Limb (tissue), 2 donors: ENCODE measurements around the gene WDR76.

Experiments
- DNase-seq, 2 donors: peaks; one replicate each; pipeline ENCODE4 v3.0.0-alpha.2; 2016; ENCODE audit errors: extremely low spot score in 2 of 2

WDR76 gene

DNA sequence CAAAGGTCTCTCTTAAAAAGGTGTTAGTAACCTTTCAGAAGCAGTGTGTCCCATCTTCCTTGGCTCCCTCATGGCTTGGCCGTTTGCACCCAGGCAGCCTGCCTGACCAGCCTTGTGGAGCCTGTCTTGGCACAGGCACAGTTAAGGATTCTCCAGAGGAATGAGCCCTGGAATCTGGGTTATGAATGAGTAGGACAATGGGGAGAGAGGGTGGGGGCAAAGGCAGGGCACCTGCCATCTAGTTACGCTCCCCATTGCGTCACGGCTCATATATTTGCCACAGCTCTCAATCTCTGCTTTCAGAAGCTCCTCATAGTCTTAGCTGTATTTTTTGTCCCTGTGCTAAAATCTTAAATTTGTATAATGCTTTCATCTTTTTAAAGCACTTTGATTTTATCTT lies 50.6 kb downstream of the WDR76 start:
- DNase-seq = no peak

DNA sequence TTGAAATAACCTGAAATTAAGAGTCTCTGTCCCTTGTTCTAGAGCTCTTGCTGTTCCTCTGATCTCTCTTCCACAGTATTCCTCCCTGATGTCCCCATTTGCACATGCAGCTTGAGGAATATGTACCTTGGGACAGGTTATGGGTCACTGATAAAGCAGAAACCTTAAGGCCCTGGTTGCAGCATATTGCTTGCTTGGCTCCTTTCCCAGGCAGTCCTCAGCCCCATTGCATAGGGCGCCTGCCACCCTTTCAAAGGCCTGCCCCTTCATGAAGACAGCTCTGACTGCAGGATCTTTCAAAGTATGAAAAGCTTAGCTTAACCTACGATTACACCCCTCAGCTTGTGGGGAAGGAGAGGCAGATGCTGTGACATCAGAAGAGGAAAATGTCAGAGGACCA lies 51.6 kb downstream of the WDR76 start:
- no peak for DNase-seq

DNA sequence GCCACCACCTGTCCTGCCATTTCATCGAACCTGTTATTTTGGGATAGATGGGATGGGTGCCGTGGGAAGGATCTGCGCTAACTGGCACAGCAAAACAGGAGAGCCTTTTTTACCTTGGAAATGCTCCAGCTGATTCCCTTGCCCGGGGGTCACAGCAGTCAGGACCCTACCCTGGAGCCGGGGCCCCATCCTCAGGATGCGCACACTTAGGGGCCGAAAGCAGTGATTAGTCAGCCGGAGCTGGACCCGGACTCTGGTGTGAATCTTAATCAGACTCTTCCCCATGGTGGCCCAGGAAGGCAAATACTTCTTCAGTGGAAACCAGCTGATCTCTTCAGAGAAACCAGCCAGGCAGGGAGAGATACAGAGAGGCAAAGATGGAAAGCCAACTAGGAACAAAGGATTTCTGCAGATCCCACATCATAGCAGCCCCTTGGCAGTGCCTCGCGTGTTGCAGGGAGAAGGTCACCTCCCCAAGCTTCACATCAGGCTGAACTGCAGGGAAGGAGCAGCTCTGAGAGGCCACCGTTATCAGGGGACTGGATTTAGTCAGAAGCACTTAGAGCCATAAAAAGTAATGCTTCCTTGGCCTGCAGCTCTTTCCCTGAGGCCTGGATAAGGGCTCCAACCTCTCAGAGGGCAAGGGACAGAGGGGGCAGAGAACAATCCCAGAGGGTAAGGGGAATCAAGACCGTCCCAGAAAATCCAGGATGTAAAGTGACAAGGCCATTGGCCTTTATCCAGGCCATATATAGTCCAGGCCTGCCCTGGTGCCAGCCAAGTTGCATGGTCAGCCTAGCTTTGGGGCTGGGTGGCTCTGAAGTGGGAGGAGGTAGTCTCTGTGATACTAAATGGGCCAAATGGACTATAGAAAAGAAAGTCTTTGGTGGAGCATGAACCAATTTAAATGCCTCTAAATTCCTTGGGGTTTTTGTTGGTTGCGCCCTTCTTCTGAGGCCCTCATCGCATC lies 52.9 kb downstream of the WDR76 start:
- no peak for DNase-seq

DNA sequence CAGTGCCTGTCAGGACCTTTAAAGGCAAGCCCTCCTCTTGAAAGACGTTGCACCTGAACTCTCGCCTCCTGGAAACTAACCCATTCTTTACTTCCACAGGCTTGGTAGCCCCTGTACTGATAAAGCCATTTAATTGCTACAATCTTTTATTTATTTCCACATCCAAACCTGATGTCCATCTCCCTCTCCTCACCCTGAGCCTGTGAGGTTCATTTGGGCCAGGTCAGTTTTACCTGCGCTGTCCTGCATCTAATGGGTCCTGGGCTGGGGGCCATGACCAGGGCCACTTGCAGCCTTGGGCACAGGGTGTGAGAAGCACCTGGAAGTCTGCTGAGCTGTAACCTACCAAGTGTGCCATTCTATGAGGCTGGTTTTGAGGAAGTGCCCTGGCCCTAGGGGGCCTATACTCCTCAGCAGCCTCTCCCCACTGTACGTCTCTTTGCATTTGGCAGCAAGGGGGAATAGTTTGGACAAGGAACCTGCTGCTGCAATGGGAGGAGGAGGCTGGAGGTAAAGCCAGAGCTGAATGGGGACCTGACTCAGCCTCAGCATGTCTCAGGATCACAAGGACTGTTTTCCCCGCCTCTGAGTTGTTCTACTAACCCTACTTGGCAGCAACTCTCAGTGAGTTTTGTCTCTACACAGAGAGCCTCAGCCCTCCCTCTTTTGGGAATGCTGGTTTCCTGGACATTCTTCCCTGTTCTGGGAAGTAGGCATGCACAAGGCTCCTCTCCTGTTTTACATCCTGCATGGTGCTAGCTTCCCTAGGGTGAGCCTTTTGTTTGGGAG lies 53.8 kb downstream of the WDR76 start:
- DNase-seq = no peak

DNA sequence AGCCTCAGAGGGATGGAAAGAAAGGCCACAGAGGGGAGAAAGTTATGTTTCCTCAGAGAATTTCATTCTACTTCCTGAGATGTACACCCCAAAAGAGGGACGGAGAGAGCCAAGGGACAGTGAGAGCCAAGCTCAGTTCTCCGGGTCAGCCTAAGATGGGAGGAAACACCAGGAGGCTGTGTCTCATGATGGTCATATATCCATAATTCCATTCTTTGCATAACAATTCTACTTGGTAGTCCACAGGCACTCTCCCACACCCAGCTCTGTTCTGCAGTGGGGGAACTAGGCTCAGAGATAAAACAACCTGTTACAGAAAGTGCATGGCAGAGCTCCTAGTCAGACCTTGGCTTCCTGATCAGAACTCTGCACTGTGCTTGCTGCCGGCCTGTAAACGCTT lies 54.4 kb downstream of the WDR76 start:
- DNase-seq = no peak

DNA sequence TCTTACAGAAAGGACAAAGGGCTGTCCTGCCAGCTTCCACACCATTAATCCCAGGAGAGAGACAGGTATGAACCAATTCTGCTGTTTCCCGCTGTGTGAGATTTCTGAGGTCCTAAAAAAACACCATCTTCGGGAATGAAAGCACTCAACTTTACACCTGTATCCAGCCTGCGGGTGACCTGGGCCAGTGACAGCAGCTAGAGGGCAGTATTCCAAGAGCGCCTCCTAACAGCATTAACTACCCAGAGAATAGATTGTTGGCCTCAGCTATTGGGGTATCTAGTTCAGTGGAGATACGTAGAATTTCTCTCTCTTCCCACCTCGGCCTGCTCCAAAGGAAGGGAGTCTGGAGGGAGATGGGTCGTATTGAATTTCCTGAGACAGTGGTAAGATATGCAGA lies 55.1 kb downstream of the WDR76 start:
- no peak for DNase-seq

DNA sequence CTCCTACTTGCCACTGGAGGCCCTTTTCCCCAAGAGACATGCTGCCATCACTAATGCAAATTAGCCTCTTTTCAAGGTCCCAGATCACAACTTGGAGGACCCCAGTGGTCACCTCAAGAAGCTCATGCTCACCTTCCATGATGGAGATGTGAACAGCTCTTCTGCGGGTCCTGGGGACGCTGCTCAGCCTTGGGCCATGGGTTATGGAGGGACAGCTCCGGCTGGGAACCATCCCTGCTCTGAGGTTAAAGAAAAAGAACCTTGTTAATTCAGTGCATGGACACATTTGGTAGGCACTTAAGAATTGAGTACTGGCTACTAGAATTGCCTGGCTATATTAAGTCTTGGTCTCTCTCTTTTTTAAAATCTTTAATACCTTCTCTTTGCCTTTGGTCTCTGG lies 56.8 kb downstream of the WDR76 start:
- no peak for DNase-seq

DNA sequence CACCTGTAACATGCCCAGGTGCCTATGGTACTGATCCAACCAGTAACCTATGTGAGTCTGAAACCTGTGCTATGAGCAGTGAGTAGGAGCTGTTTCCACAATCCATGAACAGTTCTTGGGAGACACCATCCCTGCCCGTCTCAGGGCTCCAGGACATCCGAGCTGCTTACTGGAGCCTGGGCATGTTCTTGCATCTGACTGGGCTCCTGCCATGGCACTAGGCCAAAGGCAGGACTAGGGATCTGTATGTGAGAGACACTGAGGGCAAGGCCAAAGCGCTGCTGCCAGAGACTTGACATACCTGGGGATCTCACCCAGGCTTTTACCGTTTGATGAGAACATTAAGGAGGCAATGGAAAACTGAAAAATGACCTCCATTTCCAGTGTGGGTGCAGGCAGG lies 59.8 kb downstream of the WDR76 start:
- DNase-seq = no peak

DNA sequence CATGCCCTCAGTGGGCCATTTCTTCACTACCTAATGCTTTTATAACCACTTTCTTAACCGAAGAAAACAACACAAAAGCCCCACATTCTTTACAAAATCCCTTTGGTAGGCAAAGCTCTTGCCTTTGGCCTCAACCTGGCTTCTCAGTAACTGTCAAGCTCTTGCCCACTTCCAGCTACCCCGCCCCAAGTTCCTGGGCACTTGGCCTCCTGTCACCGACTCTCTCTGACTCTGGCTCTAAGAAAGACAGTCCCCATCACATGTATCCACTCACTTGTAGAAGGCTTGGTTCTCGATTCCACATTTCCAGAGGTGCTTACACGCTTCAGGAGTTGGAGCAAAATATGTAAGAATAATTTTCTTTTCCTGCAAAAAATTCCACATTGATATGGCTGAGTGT lies 61.1 kb downstream of the WDR76 start:
- no peak for DNase-seq

DNA sequence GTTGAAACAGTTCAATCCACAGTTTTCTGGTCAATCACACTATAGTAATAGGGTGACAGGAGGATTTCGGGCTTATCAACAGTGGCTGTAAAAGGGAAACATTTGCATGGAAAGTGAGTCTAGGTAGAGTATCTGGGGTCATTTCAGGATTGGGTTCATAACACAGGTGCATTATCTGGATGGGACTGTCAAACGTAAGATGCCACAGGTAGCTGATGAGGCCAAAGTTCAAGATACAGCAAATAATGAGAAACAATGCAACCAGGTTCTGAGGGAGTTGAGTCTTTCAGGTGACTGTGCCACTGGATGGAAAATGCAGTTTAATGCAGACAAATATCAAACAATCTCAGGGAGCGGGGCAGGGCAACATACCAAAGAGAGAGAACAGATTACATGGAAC lies 62.2 kb downstream of the WDR76 start:
- no peak for DNase-seq

DNA sequence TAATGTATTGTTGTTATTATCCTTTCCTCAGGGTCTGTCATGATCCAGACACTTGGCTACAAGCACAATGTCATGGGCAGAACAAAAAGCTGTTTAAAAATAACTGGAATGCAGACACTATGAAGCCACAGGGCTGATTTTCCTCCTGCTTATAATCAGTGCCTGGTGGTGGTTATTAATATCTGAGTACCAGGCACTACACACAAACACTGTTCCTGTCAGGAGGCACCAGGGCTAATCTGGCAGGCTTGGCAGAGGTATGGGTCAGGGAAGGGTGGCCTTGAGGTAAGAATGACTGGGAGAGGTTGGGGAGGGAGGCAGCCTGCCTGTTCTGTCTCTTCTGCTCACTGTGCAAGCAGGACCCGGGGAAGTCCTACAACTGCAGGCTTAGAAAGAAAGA lies 67.2 kb downstream of the WDR76 start:
- DNase-seq = no peak

DNA sequence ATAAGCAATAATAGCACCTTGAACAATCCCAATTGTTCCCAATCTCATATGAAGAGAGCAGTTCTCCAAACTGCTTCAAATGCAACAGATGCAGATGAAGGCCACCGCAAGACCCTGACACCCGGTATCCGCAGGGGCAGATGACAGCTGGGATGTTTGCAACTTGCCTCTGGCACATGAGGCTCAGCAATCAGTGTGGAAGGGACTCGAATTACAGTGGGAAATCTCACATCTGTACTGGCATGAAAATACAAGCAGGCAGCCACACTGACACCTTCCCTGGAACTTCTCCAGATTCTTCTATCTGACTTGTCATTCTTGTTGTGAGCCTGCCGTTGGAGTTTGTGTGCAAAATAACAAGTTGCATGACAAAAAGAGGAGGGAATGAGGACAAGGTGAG lies 68.8 kb downstream of the WDR76 start:
- no peak for DNase-seq

DNA sequence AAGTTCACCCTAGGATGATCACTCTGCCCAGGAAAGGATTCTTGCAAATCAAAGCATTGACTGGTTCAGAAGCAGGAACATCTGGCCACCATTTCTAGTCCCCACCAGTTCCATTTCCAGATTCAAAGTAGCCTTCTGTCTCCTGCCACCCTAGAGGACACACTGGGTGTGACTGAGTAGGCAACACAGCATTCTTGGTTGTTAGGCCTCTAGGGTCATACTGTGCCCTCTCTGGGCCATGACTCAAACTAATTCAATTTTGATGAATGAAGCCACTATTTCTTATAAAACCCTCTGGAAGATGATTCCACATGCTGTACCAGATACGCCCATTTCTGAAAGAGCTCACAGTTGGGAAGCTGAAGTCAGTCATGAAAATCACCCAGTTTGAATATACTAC lies 69.7 kb downstream of the WDR76 start:
- DNase-seq = no peak

DNA sequence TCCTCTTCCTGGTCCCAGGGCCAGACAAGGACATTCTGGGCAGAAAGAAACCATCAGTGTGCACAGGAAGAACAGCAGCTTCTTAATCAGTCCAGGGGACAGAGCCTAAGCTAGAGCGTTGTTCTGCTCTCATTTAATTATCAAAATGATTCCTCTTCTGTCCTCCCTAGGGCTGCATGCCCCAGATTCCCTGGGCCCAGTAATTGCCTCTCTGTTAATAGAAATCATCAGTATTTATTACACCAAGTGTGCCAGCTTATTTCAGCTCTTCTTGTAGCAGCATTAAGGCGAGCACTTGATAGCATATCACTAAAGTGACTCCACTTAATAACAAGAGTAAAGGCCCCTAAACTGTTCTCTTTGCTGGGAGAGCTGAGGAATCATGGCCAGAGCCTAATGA lies 72.1 kb downstream of the WDR76 start:
- no peak for DNase-seq

DNA sequence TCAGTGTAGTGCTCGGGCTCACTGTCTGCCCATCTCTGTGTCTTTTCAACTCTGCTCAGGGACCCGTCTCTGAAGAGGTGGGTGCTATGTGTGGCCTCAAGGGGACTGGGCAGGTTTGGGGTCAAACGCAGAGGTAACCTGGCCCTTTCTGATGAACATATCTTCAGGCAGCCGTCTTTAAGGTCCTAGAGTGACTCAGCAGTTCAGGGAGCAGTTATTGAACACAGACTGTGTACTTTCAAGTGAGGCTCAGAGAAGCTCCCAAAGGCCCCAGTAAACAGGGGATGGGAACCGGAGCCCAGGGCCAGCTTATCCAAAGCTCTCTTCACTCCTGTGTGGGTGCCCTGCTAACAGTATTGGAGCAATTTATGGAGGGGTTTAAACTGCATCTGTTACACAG lies 73.1 kb downstream of the WDR76 start:
- DNase-seq = no peak

DNA sequence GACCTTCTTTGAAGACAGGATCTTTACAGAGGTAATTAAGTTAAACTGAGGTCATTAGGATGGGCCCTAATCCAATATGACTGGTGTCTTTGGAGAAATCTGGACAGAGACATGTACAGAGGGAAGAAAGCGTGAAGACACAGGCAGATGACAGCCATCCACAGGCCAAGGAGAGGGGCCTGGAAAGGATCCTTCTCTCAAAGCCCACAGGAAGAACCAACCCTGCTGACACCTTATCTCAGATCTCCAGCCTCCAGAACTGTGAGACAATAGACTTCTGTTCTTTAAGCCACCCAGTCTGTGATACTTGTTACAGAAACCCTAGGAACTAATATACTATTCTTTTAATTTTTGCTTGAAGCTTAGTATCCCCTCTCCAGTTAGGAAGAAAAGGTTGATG lies 74.2 kb downstream of the WDR76 start:
- no peak for DNase-seq

DNA sequence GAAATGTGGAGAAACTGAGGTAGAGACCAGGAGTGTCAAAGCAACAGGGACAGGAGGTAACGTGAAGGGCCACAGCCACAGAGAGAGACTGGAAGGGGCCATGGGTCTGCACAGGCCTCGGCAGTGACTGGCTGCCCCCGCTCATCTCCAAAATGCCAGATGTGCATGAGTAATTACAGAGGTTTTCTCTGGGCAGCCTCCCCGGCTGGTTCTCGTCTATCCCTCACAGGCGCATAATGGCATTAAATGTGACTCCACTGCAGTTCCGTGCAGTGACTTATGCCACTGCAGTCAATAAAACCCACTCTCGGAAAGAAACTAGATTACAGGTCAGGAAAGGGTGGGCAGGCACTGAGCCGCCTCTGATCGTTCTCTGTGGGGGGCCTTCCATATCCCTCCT lies 74.7 kb downstream of the WDR76 start:
- no peak for DNase-seq

DNA sequence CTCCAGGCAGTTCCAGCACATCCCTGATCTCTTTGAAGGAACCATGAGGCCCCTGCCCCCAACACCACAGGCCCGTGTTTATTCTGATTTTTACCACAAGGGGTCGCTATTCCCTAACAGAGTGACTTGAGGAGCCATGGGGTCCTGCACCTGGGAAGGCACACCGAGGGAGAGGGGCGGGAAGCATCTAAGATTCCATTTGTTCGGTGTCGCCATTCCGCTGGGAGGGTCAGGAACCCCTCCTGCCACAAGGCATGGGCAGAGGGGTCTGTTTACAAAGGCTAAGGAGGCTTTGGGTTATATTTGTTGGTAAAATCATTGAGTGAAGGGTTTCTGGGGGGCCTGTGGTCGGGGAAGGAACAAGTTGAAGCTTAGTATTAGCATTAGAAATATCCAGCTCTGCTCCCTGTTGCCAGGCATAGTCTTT lies 77.1 kb downstream of the WDR76 start:
- peak; percentile 55 to 78 for DNase-seq

DNA sequence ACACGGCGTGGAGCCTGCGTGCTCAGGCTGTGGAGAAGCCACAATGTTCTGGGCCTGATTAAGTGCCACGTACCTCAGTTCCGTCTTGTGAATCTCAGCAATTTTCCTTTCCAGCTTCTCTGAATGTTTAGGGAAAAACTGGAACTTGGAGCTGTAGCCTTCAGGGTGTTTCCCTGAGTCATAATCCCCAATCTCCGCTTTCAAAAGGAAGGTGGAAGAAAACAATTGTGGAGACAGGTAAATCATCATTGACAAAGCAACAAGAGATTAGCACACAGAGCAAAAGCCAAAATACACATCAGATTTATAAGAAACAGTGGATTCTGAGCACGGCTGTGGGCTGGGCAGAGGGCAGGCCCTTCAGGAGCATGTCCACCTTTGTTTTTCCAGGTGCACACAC lies 79.0 kb downstream of the WDR76 start:
- DNase-seq = no peak

DNA sequence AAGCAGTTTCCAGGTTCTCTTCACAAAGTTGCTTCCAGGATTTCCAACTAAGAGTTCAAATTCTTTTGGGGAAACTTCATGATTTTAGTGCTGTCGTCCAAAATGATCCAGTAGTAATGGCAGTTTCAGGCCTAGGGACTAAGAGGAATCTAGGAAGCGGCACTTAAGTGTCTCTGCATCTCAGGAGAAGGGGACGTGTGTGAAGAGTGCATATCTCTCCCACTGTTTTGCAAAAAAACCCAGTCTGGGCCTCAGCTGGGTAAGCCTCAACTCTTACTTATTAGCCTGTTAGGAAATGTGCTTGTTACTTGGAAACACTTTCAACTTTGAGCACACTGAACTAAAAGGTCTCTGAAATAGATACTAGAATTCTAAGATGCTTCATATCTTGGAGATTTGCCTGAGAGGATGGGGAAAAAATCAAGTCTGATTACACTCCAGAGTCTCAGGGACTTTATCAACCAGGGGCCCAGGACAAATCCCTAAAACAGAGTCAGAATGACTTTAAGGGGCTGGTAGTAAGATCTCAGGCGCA lies 81.8 kb downstream of the WDR76 start:
- no peak for DNase-seq

DNA sequence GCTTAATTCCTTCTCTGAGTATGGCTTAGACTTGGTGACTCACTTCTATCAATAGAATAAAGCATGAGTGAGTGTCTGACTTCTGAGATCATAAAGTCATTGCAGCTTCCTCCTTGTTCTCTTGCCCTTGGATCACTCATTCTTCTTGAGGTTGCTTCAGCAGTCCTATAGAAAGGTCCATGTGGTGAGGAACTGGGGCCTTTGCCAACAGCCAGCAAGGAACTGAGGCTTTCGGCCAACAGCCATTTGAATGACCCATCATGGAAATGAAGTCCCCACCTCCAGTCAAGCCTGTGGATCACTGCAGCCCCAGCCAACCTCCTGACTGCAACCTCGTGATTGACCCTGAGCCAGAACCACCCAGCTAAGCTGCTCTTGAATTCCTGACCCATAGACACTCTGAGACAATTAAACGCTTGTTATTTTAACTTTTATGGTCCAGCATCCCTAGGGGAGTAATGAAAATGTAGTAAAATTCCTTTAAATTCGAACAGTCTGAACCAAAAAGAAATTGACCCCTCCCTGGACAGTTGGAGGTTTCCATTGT lies 84.5 kb downstream of the WDR76 start:
- DNase-seq = no peak

DNA sequence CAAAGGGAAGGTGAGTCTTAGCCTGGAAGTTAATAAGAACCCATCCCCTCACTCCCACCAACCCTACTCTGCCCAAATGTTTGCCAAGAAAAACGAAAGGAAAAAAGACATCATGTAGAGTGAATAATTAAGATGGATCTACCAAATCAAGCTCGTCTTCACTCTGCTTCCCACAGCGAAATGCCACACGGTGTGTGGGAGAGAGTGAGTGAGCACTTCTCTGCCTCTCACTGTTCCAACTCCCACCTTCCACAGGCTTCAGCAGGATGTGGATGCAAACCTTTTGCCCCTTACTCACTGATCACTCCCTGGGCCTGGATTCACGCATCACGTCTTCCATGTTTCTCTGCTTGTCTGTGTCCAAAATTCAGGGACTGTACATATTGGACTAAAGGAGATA lies 85.4 kb downstream of the WDR76 start:
- DNase-seq = no peak
